ENCODE results near the gene GPS2.

DNA sequence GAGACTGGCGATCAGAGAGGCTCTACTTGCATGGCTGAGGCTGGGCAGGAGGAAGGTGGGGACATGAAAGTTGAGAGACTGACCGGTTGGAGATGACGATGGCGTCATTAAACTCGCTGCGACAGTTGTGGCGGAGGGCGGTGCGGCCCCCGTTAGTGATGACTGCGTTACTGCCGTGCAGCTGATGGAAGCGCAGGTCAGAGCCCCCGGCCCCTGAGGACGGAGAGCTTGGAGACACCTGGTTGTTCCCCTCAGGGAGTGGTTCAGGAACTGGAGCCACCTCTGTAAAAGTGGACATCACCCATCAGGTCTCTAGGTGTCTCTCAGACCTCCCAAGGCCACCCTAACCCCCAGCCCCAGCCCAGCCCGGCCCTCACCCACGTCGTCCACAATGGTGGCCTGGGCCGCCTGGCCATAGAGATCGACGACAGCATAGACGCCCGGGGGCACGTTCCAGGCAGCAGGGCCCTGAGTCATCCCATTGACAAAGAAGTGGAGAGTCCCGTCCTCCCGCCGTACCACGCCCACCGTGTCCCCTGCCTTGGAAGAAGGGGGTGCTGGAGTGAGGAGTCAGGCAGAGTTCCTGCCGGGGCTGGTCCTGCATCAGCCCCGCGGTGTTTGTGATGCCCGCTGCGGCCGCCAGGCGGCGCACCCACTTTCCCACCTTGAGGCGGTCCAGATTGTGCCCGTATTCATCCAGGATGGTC lies 8.7 kb upstream of the GPS2 start:
- TF ChIP-seq, protein P1, sequence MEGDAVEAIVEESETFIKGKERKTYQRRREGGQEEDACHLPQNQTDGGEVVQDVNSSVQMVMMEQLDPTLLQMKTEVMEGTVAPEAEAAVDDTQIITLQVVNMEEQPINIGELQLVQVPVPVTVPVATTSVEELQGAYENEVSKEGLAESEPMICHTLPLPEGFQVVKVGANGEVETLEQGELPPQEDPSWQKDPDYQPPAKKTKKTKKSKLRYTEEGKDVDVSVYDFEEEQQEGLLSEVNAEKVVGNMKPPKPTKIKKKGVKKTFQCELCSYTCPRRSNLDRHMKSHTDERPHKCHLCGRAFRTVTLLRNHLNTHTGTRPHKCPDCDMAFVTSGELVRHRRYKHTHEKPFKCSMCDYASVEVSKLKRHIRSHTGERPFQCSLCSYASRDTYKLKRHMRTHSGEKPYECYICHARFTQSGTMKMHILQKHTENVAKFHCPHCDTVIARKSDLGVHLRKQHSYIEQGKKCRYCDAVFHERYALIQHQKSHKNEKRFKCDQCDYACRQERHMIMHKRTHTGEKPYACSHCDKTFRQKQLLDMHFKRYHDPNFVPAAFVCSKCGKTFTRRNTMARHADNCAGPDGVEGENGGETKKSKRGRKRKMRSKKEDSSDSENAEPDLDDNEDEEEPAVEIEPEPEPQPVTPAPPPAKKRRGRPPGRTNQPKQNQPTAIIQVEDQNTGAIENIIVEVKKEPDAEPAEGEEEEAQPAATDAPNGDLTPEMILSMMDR (conservative IDR thresholded peaks at IDR 0.05; ENCODE audit: low read depth in 2 of 2): peak; percentile 87 to 91
- no peak for TF ChIP-seq EZH2 (IDR thresholded peaks at IDR 0.05; ENCODE audit: low read depth, unreplicated experiment)
- no peak for TF ChIP-seq POLR2AphosphoS5 (IDR thresholded peaks at IDR 0.05; ENCODE audit: low read depth)
- no peak for TF ChIP-seq REST (IDR thresholded peaks at IDR 0.05; ENCODE audit: unreplicated experiment)
- TF ChIP-seq CREB1 (CRISPR knock-in tag; IDR thresholded peaks at IDR 0.05; ENCODE audit: low read depth): no peak
- TF ChIP-seq JUNB (IDR thresholded peaks at IDR 0.05; ENCODE audit: unreplicated experiment): no peak
- no peak for TF ChIP-seq EZH2phosphoT487 (IDR thresholded peaks at IDR 0.05; ENCODE audit: unreplicated experiment)
- TF ChIP-seq, protein P2, sequence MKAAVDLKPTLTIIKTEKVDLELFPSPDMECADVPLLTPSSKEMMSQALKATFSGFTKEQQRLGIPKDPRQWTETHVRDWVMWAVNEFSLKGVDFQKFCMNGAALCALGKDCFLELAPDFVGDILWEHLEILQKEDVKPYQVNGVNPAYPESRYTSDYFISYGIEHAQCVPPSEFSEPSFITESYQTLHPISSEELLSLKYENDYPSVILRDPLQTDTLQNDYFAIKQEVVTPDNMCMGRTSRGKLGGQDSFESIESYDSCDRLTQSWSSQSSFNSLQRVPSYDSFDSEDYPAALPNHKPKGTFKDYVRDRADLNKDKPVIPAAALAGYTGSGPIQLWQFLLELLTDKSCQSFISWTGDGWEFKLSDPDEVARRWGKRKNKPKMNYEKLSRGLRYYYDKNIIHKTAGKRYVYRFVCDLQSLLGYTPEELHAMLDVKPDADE (IDR thresholded peaks at IDR 0.05): no peak
- TF ChIP-seq ZNF114 (CRISPR knock-in tag; IDR thresholded peaks at IDR 0.05): no peak
- no peak for TF ChIP-seq NANOG (IDR thresholded peaks at IDR 0.05; ENCODE audit: borderline replicate concordance)
- TF ChIP-seq ZNF331 (CRISPR knock-in tag; IDR thresholded peaks at IDR 0.05; ENCODE audit: low read depth): no peak
- no peak for TF ChIP-seq STAT1 (IDR thresholded peaks at IDR 0.05; ENCODE audit: unreplicated experiment)
